H1 (cell line): ENCODE data around the gene C3orf49. TPM values are rescaled to one million over a fixed set of nuclear protein-coding genes. Genes with fewer than 3 reads are reported as not detected.

ENCODE experiments used
- CTCF ChIA-PET: fragments of 300-600 bp; sonication (Branson Sonifier 250); formaldehyde crosslinking; loops from one replicate; lab custom pipeline; 2021; ENCODE audit not compliant: partially characterized antibody; lab: Charles Lee
- POLR2A ChIA-PET: fragments of 300-600 bp; sonication (Branson Sonifier 250); formaldehyde crosslinking; loops from one replicate; lab custom pipeline; 2021; ENCODE audit warnings: inconsistent platforms; ENCODE audit not compliant: partially characterized antibody; lab: Charles Lee
- DNase-seq, 2 experiments: peaks; one replicate each; pipeline versions ENCODE4 v3.0.0 to v3.0.0-alpha.2; 2010 to 2022; ENCODE audit warnings: low spot score in 2 of 2, low read depth in 1 of 2, mixed read lengths in 1 of 2
- FAIRE-seq: peaks from 2 replicates; lab custom pipeline; 2011; peaks lifted over from hg19 to GRCh38; lab: Jason Lieb, UNC
- H2AFZ ChIP-seq: 2 replicates; pipeline ENCODE4 v1.8.1; 2012; ENCODE audit warnings: low read length, inconsistent platforms
- H2AK5ac ChIP-seq: 2 replicates; pipeline ENCODE4 v1.6.1; 2013; ENCODE audit warnings: low read depth, low read length
- H2BK120ac ChIP-seq: replicated peaks from 2 replicates; pipeline ENCODE3; 2013; ENCODE audit warnings: low read depth, low read length, inconsistent platforms
- H2BK12ac ChIP-seq: 2 replicates; pipeline ENCODE4 v1.6.1; 2013; ENCODE audit warnings: low read depth, low read length
- H2BK15ac ChIP-seq: 2 replicates; pipeline ENCODE4 v1.6.1; 2013; ENCODE audit warnings: low read length
- H2BK20ac ChIP-seq: 2 replicates; pipeline ENCODE4 v1.6.1; 2013; ENCODE audit warnings: low read length
- H2BK5ac ChIP-seq: 2 replicates; pipeline ENCODE4 v1.6.1; 2013; ENCODE audit warnings: low read depth, low read length
- H3K14ac ChIP-seq: 2 replicates; pipeline ENCODE4 v1.6.1; 2013; ENCODE audit warnings: inconsistent platforms; ENCODE audit not compliant: insufficient read length
- H3K18ac ChIP-seq: 2 replicates; pipeline ENCODE4 v1.6.1; 2013; ENCODE audit warnings: low read length; ENCODE audit errors: extremely low read depth
- H3K23ac ChIP-seq: 2 replicates; pipeline ENCODE4 v1.6.1; 2013; ENCODE audit warnings: inconsistent platforms; ENCODE audit not compliant: insufficient read length
- H3K23me2 ChIP-seq: 2 replicates; pipeline ENCODE4 v1.6.1; 2013; ENCODE audit warnings: low read depth, low read length
- H3K27ac ChIP-seq: 2 replicates; pipeline ENCODE4 v1.6.1; 2011; ENCODE audit warnings: low read depth, low read length, inconsistent platforms
- H3K27me3 ChIP-seq, 4 experiments: replicated peaks in 1 of 4; 1 replicate in 1 of 4; 2 replicates in 3 of 4; pipeline versions ENCODE4 v1.6.1 to v1.8.1; 2011 to 2013; ENCODE audit warnings: low read length in 3 of 4, mild to moderate bottlenecking in 3 of 4, inconsistent platforms in 2 of 4, mixed read lengths in 2 of 4, moderate library complexity in 1 of 4; ENCODE audit not compliant: control insufficient read depth in 3 of 4, insufficient read depth in 3 of 4; ENCODE audit errors: extremely low read depth in 1 of 4
- H3K36me3 ChIP-seq, 4 experiments: 2 replicates each; pipeline versions ENCODE4 v1.6.1 to v1.8.1; 2011 to 2013; ENCODE audit warnings: mild to moderate bottlenecking in 4 of 4, low read length in 3 of 4, moderate library complexity in 2 of 4, control low read depth in 1 of 4, inconsistent platforms in 1 of 4; ENCODE audit not compliant: insufficient read depth in 4 of 4, control insufficient read depth in 2 of 4
- H3K4ac ChIP-seq: replicated peaks from 2 replicates; pipeline ENCODE3; 2013; ENCODE audit warnings: low read length, low read depth, mixed read lengths, inconsistent platforms; ENCODE audit not compliant: insufficient read length
- H3K4me1 ChIP-seq, 4 experiments: replicated peaks in 1 of 4; 1 replicate in 1 of 4; 2 replicates in 3 of 4; pipeline versions ENCODE4 v1.6.1 to v1.8.1; 2011 to 2013; ENCODE audit warnings: low read length in 3 of 4, inconsistent platforms in 2 of 4, mixed read lengths in 1 of 4; ENCODE audit not compliant: insufficient read depth in 4 of 4, control insufficient read depth in 3 of 4
- H3K4me2 ChIP-seq, 2 experiments: 2 replicates each; pipeline versions ENCODE4 v1.6.1 to v1.8.1; 2011 to 2013; ENCODE audit warnings: low read depth in 2 of 2, low read length in 2 of 2, control low read depth in 1 of 2, inconsistent platforms in 1 of 2, mild to moderate bottlenecking in 1 of 2; ENCODE audit not compliant: insufficient read depth in 1 of 2
- H3K4me3 ChIP-seq, 4 experiments: fragments of 200-600, 300-600 bp in 1 of 4; sonication (generic), shearing (Covaris generic), sonication (Bioruptor Twin) in 1 of 4; 2 replicates each; pipeline versions ENCODE4 v1.5.1 to v1.8.1; 2011 to 2016; ENCODE audit warnings: low read length in 4 of 4, low read depth in 3 of 4, control low read depth in 2 of 4, inconsistent platforms in 2 of 4, mild to moderate bottlenecking in 2 of 4, mixed read lengths in 1 of 4, moderate library complexity in 1 of 4; ENCODE audit not compliant: insufficient read depth in 2 of 4; ENCODE audit errors: extremely low read depth in 1 of 4
- H3K56ac ChIP-seq: replicated peaks from 2 replicates; pipeline ENCODE3; 2013; ENCODE audit warnings: low read depth, mild to moderate bottlenecking, mixed read lengths, low read length, inconsistent platforms; ENCODE audit not compliant: insufficient read length
- H3K79me1 ChIP-seq: 2 replicates; pipeline ENCODE4 v1.6.1; 2013; ENCODE audit warnings: low read depth, low read length, control low read depth
- H3K79me2 ChIP-seq, 2 experiments: 2 replicates each; pipeline versions ENCODE4 v1.6.1 to v1.8.1; 2012 to 2013; ENCODE audit warnings: low read length in 2 of 2, mild to moderate bottlenecking in 2 of 2, inconsistent platforms in 1 of 2; ENCODE audit not compliant: insufficient read depth in 2 of 2, control insufficient read depth in 1 of 2
- H3K9ac ChIP-seq, 4 experiments: replicated peaks in 1 of 4; 1 replicate in 1 of 4; 2 replicates in 3 of 4; pipeline versions ENCODE4 v1.6.1 to v1.8.1; 2011 to 2013; ENCODE audit warnings: low read depth in 3 of 4, low read length in 3 of 4, control low read depth in 2 of 4, mild to moderate bottlenecking in 2 of 4, moderate library complexity in 2 of 4, inconsistent platforms in 1 of 4; ENCODE audit errors: extremely low read depth in 1 of 4
- H3K9me3 ChIP-seq, 2 experiments: 2 replicates each; pipeline versions ENCODE4 v1.6.1 to v1.8.1; 2012 to 2013; ENCODE audit warnings: mild to moderate bottlenecking in 2 of 2, moderate library complexity in 2 of 2, control low read depth in 1 of 2, inconsistent platforms in 1 of 2, low read depth in 1 of 2, low read length in 1 of 2, mixed read lengths in 1 of 2; ENCODE audit not compliant: insufficient read depth in 2 of 2
- H4K20me1 ChIP-seq, 2 experiments: replicated peaks in 1 of 2; 2 replicates each; pipeline versions ENCODE3 to v1.8.1; 2011 to 2013; ENCODE audit warnings: inconsistent platforms in 2 of 2, low read length in 2 of 2, mild to moderate bottlenecking in 1 of 2; ENCODE audit not compliant: insufficient read depth in 2 of 2, control insufficient read depth in 1 of 2
- H4K5ac ChIP-seq: 2 replicates; pipeline ENCODE4 v1.6.1; 2013; ENCODE audit warnings: low read length, low read depth, mixed read lengths, inconsistent platforms; ENCODE audit not compliant: insufficient read length
- H4K8ac ChIP-seq: 2 replicates; pipeline ENCODE4 v1.8.0; 2013; ENCODE audit warnings: mild to moderate bottlenecking, moderate library complexity, low read length, inconsistent platforms; ENCODE audit not compliant: insufficient read depth; ENCODE audit errors: extremely low read depth
- H4K91ac ChIP-seq: replicated peaks from 2 replicates; pipeline ENCODE3; 2013; ENCODE audit warnings: low read length, mixed read lengths, inconsistent platforms; ENCODE audit not compliant: insufficient read length
- ASH2L ChIP-seq: fragments of 200-600, 300-600 bp; sonication (generic); IDR thresholded peaks from one replicate; pipeline ENCODE4 v1.7.1; 2017; ENCODE audit warnings: low read length
- ATF2 ChIP-seq: IDR thresholded peaks from 2 replicates; pipeline ENCODE4 v1.6.1; 2012; ENCODE audit warnings: low read length, inconsistent platforms
- BACH1 ChIP-seq: IDR thresholded peaks from 2 replicates; pipeline ENCODE4 v1.6.1; 2012; ENCODE audit warnings: low read length, improper control_type of control experiment
- E2F6 ChIP-seq: IDR thresholded peaks from 2 replicates; pipeline ENCODE4 v1.6.1; 2012; ENCODE audit warnings: inconsistent platforms
- HDAC6 ChIP-seq: IDR thresholded peaks from one replicate; pipeline ENCODE4 v1.7.1; 2012; ENCODE audit warnings: low read depth, mild to moderate bottlenecking, inconsistent platforms, low read length, moderate library complexity
- RAD21 ChIP-seq, 2 experiments: IDR thresholded peaks in 1 of 2; conservative IDR thresholded peaks in 1 of 2; 2 replicates each; pipeline ENCODE4 v1.6.1; 2011; ENCODE audit warnings: low read depth in 2 of 2, low read length in 2 of 2, improper control_type of control experiment in 1 of 2, inconsistent platforms in 1 of 2, mild to moderate bottlenecking in 1 of 2, moderate library complexity in 1 of 2
- RBBP5 ChIP-seq: IDR thresholded peaks from 2 replicates; pipeline ENCODE4 v1.7.1; 2012; ENCODE audit warnings: low read depth, mild to moderate bottlenecking, inconsistent platforms, low read length, moderate library complexity, borderline replicate concordance
- SP2 ChIP-seq: IDR thresholded peaks from 2 replicates; pipeline ENCODE4 v1.6.1; 2012; ENCODE audit warnings: mild to moderate bottlenecking, low read length, inconsistent platforms
- TAF1 ChIP-seq: IDR thresholded peaks from 2 replicates; pipeline ENCODE4 v1.6.1; 2011; ENCODE audit warnings: mild to moderate bottlenecking, low read depth, low read length
- TCF12 ChIP-seq: IDR thresholded peaks from 2 replicates; pipeline ENCODE4 v1.6.1; 2011; ENCODE audit warnings: low read depth, mild to moderate bottlenecking, low read length
- WGBS, 2 experiments: shearing (Covaris generic) in 1 of 2; methylation state at CpG; one replicate each; pipeline versions ENCODE4 v1.1.6 to v1.1.7; 2013 to 2015; ENCODE audit warnings: low lambda C conversion rate in 2 of 2, mixed read lengths in 2 of 2, inconsistent platforms in 1 of 2, low coverage in 1 of 2, missing lambda C conversion rate in 1 of 2; ENCODE audit not compliant: insufficient replicate concordance in 2 of 2, insufficient coverage in 1 of 2, insufficient read length in 1 of 2; ENCODE audit errors: extremely low coverage in 1 of 2, missing lambda C conversion rate in 1 of 2; 5-methylcytosine and 5-hydroxymethylcytosine counted together
- polyA plus RNA-seq, 7 experiments: library from polyadenylated mRNA; depleted of rRNA in 3 of 7; stranded (reverse) in 5 of 7; unstranded in 2 of 7; fragments of >200 nt in 5 of 7; fragments of 200-250 nt in 2 of 7; gene quantifications; 1 replicate in 5 of 7; 2 replicates in 1 of 7; 4 replicates in 1 of 7; pipeline versions ENCODE4 v1.2.1 to v1.2.3, GENCODE V29; 2011 to 2013; ENCODE audit warnings: missing spikeins in 2 of 7, mixed read lengths in 2 of 7
- total RNA-seq: library from RNA; stranded (reverse); fragmentation: NEBNext Ultra II Directional; extraction: Animal tissue kit (Norgen Biotek cat#: 25700); gene quantifications from 2 replicates; pipeline ENCODE4 v1.2.1, GENCODE V29; 2021

The C3orf49 gene
- total and polyA plus RNA-seq, 2 of the 8 experiments (the other 6 are each of a cell fraction or from before 2014, with no cell fraction given) = not detected

GRCh38 chr3:63896332-63897030 lies 77.4 kb downstream of the C3orf49 start:
- Histone ChIP-seq H3K4me3 (no peak overlapping the region), H4K20me1 (no peaks in the 10 kb centered on the region), H3K18ac (no peak overlapping the region), H3K79me1 (0 out of 2 replicates have a peak, but pooled peaks cover 3% of the 10 kb centered on the region), H3K4me2 (no peak overlapping the region), H3K27me3 (no peaks in the 10 kb centered on the region), H2BK15ac (no peak overlapping the region), H3K56ac (no peak overlapping the region), H2AFZ (no peak overlapping the region), H3K14ac (no peak overlapping the region), H2AK5ac (no peak overlapping the region), H3K27ac (no peak overlapping the region), H4K5ac (no peak overlapping the region), H3K9me3 (no peaks in the 10 kb centered on the region), H3K36me3 (peaks cover 0 to 4% (median 0%) of the 10 kb centered on the region in 4 experiments; a peak in 3 of 8 replicates), H3K23me2 (no peaks in the 10 kb centered on the region), H2BK120ac (no peak overlapping the region), H3K4me1 (peaks cover 0 to 3% (median 0%) of the 10 kb centered on the region in 4 experiments; a peak in 1 of 7 replicates), H3K79me2 (peaks cover 0 to 10% of the 10 kb centered on the region in 2 experiments; a peak in 1 of 4 replicates), H2BK5ac (no peak overlapping the region), H4K91ac (no peak overlapping the region), H4K8ac (no peak overlapping the region), H2BK12ac (no peak overlapping the region), H3K9ac (no peak overlapping the region), H3K23ac (no peak overlapping the region), H2BK20ac (no peak overlapping the region), H3K4ac (no peak overlapping the region)
- POLR2A ChIA-PET = interaction anchor here (0.7 kb wide), 1 partner anchor 15 kb away, joined by 3 read pairs; no protein-coding TSS in a partner anchor
- WGBS, 2 experiments = 86% methylated on average over 1 of the region's 1 CpG; no CpG with 5 or more reads in 1 of the 2 experiments
- DNase-seq (no peak), FAIRE-seq (no peak)
- CTCF ChIA-PET = interaction anchor here (0.8 to 1.6 kb wide), 3 partner anchors 21 to 66 kb away, joined by 3 to 5 read pairs (median 4); no protein-coding TSS in a partner anchor
- no peak for TF ChIP-seq ATF2
- TF ChIP-seq TAF1 = no peak
- TF ChIP-seq HDAC6 = no peak
- no peak for TF ChIP-seq SP2
- no peak for TF ChIP-seq BACH1
- no peak for TF ChIP-seq ASH2L
- TF ChIP-seq TCF12 = no peak
- TF ChIP-seq RAD21 (IDR thresholded peaks at IDR 0.05 in 1 of 2, conservative IDR thresholded peaks at IDR 0.05 in 1 of 2; ENCODE audit: low read depth in 2 of 2, low read length in 2 of 2) = no peak
- TF ChIP-seq E2F6 = no peak
- TF ChIP-seq RBBP5 = no peak
